H1 (cell line): Measurements from ENCODE around the gene MAFF. TPM values are rescaled to one million over a fixed set of nuclear protein-coding genes. Genes with fewer than 3 reads are reported as not detected.

ENCODE experiments used
- CHD2 ChIP-seq: IDR thresholded peaks from 2 replicates; pipeline ENCODE4 v1.6.1; 2012; ENCODE audit warnings: low read length, improper control_type of control experiment
- KDM4A ChIP-seq: IDR thresholded peaks from one replicate; pipeline ENCODE4 v1.7.1; 2012; ENCODE audit warnings: low read depth, mild to moderate bottlenecking, moderate library complexity, low read length, inconsistent platforms; ENCODE audit not compliant: severe bottlenecking
- POLR2A ChIP-seq, 2 experiments: IDR thresholded peaks; 1 replicate in 1 of 2; 2 replicates in 1 of 2; pipeline ENCODE4 v1.6.1; 2011; ENCODE audit warnings: low read depth in 2 of 2, low read length in 2 of 2, mild to moderate bottlenecking in 2 of 2; ENCODE audit errors: control extremely low read depth in 1 of 2
- polyA plus RNA-seq, 7 experiments: library from polyadenylated mRNA; depleted of rRNA in 3 of 7; stranded (reverse) in 5 of 7; unstranded in 2 of 7; fragments of >200 nt in 5 of 7; fragments of 200-250 nt in 2 of 7; gene quantifications; 1 replicate in 5 of 7; 2 replicates in 1 of 7; 4 replicates in 1 of 7; pipeline versions ENCODE4 v1.2.1 to v1.2.3, GENCODE V29; 2011 to 2013; ENCODE audit warnings: missing spikeins in 2 of 7, mixed read lengths in 2 of 7
- total RNA-seq: library from RNA; stranded (reverse); fragmentation: NEBNext Ultra II Directional; extraction: Animal tissue kit (Norgen Biotek cat#: 25700); gene quantifications from 2 replicates; pipeline ENCODE4 v1.2.1, GENCODE V29; 2021

Gene MAFF
- total and polyA plus RNA-seq, 2 of the 8 experiments (the other 6 are each of a cell fraction or from before 2014, with no cell fraction given) = 1.5 to 6.3 TPM

DNA sequence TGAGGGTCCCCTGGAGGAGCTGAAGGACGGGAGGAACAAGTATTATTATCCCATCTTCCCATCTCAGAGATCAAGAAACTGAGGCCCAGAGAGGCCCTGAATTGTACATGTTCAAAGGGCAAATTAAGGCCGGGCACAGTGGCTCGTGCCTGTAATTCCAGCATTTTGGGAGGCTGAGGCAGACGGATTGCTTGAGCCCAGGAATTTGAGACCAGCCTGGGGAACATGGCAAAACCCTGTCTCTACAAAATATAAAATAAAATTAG is 28.2 kb upstream of the MAFF start (continued):
- TF ChIP-seq KDM4A (no peak), POLR2A (IDR thresholded peaks at IDR 0.05; ENCODE audit: control extremely low read depth in 1 of 2, low read depth in 2 of 2, low read length in 2 of 2) (no peak), CHD2 (no peak)
